ENCODE results near the gene ENOX1. TPM values are rescaled to one million over a fixed set of nuclear protein-coding genes. Genes with fewer than 3 reads are reported as not detected.

ENOX1 gene
- polyA plus RNA-seq, 2 of the 4 experiments (the other 2 are of a cell fraction) = 0.28 to 0.41 TPM

DNA sequence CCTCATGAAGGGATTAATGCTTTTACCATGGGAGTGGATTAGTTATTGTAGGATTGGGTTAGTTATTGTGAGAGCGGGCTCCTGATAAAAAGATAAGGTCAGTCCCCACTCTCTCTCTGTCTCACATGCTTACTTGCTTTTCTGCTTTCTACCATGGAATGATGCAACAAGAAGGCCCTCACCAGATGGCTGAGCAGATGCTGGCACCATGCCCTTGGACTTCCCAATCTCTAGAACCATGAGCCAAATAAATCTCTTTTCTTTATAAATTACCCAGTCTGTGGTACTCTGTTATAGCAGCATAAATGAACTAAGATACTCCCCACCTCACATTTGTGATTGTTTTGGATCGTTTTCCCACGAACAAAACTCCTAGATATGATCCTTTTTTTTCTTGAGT lies 409.6 kb downstream of the ENOX1 start:
- no peak overlapping the region for H3K4me3 ChIP-seq
- H3K9me3 ChIP-seq = no peaks in the 10 kb centered on the region
- no peak for DNase-seq (ENCODE audit: low read depth in 1 of 2, low spot score in 1 of 2)
- no peak overlapping the region for H3K27ac ChIP-seq
- CTCF ChIA-PET = no interaction called here
- FAIRE-seq = no peak
- 39% methylated on average over 3 of the region's 3 CpGs for WGBS (ENCODE audit: missing lambda C conversion rate)
- no peaks in the 10 kb centered on the region for H3K4me1 ChIP-seq
- POLR2A ChIA-PET = no interaction called here
- ATAC-seq = no peak
- TF ChIP-seq PHF8 (IDR thresholded peaks at IDR 0.05; ENCODE audit: borderline replicate concordance, low read depth) (no peak), ATOH8 (CRISPR knock-in tag; IDR thresholded peaks at IDR 0.05; ENCODE audit: low read depth) (no peak), RARB (CRISPR knock-in tag; IDR thresholded peaks at IDR 0.05) (no peak), FOXS1 (CRISPR knock-in tag; IDR thresholded peaks at IDR 0.05) (no peak), MYC (IDR thresholded peaks at IDR 0.05; ENCODE audit: borderline replicate concordance, low read length) (no peak), GATA3 (IDR thresholded peaks at IDR 0.05; ENCODE audit: borderline replicate concordance) (no peak), CHD4 (IDR thresholded peaks at IDR 0.05; ENCODE audit: borderline replicate concordance) (no peak)
- TF ChIP-seq, protein P1, sequence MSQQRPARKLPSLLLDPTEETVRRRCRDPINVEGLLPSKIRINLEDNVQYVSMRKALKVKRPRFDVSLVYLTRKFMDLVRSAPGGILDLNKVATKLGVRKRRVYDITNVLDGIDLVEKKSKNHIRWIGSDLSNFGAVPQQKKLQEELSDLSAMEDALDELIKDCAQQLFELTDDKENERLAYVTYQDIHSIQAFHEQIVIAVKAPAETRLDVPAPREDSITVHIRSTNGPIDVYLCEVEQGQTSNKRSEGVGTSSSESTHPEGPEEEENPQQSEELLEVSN (IDR thresholded peaks at IDR 0.05; ENCODE audit: borderline replicate concordance, low read depth) = no peak
- TF ChIP-seq, protein P2, sequence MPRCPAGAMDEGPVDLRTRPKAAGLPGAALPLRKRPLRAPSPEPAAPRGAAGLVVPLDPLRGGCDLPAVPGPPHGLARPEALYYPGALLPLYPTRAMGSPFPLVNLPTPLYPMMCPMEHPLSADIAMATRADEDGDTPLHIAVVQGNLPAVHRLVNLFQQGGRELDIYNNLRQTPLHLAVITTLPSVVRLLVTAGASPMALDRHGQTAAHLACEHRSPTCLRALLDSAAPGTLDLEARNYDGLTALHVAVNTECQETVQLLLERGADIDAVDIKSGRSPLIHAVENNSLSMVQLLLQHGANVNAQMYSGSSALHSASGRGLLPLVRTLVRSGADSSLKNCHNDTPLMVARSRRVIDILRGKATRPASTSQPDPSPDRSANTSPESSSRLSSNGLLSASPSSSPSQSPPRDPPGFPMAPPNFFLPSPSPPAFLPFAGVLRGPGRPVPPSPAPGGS (IDR thresholded peaks at IDR 0.05) = no peak
- no peak overlapping the region for H3K4me2 ChIP-seq

GRCh38 chr13:43376596-43376995 lies 410.2 kb downstream of the ENOX1 start:
- Histone ChIP-seq H3K4me3 (no peak overlapping the region), H3K4me2 (no peak overlapping the region), H3K9me3 (no peaks in the 10 kb centered on the region), H3K27ac (no peak overlapping the region), H3K4me1 (no peaks in the 10 kb centered on the region)
- ATAC-seq = no peak
- TF ChIP-seq KDM1A (IDR thresholded peaks at IDR 0.05; ENCODE audit: low read depth) (no peak), HOXA7 (CRISPR knock-in tag; IDR thresholded peaks at IDR 0.05) (no peak), CBX8 (IDR thresholded peaks at IDR 0.05) (no peak), POLR2AphosphoS2 (conservative IDR thresholded peaks at IDR 0.05; ENCODE audit: low read length) (no peak), ZFP36 (IDR thresholded peaks at IDR 0.05; ENCODE audit: borderline replicate concordance, partially characterized antibody) (no peak), EHMT2 (IDR thresholded peaks at IDR 0.05; ENCODE audit: low read depth) (no peak), RARB (CRISPR knock-in tag; IDR thresholded peaks at IDR 0.05) (no peak), MAFK (IDR thresholded peaks at IDR 0.05; ENCODE audit: partially characterized antibody) (no peak), RNF2 (IDR thresholded peaks at IDR 0.05; ENCODE audit: borderline replicate concordance, low read depth) (no peak), HEYL (CRISPR knock-in tag; IDR thresholded peaks at IDR 0.05) (no peak), FOXS1 (CRISPR knock-in tag; IDR thresholded peaks at IDR 0.05) (no peak), GATA3 (IDR thresholded peaks at IDR 0.05; ENCODE audit: borderline replicate concordance) (no peak), MYC (IDR thresholded peaks at IDR 0.05; ENCODE audit: borderline replicate concordance, low read length) (no peak)
- TF ChIP-seq, protein P1 (IDR thresholded peaks at IDR 0.05; ENCODE audit: borderline replicate concordance, low read depth) = no peak
- TF ChIP-seq, protein P3, sequence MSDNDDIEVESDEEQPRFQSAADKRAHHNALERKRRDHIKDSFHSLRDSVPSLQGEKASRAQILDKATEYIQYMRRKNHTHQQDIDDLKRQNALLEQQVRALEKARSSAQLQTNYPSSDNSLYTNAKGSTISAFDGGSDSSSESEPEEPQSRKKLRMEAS (IDR thresholded peaks at IDR 0.05) = no peak
- TF ChIP-seq, protein P4, sequence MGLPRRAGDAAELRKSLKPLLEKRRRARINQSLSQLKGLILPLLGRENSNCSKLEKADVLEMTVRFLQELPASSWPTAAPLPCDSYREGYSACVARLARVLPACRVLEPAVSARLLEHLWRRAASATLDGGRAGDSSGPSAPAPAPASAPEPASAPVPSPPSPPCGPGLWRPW (IDR thresholded peaks at IDR 0.05) = no peak
- TF ChIP-seq, protein P5, sequence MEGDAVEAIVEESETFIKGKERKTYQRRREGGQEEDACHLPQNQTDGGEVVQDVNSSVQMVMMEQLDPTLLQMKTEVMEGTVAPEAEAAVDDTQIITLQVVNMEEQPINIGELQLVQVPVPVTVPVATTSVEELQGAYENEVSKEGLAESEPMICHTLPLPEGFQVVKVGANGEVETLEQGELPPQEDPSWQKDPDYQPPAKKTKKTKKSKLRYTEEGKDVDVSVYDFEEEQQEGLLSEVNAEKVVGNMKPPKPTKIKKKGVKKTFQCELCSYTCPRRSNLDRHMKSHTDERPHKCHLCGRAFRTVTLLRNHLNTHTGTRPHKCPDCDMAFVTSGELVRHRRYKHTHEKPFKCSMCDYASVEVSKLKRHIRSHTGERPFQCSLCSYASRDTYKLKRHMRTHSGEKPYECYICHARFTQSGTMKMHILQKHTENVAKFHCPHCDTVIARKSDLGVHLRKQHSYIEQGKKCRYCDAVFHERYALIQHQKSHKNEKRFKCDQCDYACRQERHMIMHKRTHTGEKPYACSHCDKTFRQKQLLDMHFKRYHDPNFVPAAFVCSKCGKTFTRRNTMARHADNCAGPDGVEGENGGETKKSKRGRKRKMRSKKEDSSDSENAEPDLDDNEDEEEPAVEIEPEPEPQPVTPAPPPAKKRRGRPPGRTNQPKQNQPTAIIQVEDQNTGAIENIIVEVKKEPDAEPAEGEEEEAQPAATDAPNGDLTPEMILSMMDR (IDR thresholded peaks at IDR 0.05) = no peak
- TF ChIP-seq, protein P2 (IDR thresholded peaks at IDR 0.05) = no peak
- FAIRE-seq = no peak
- WGBS (ENCODE audit: missing lambda C conversion rate) = 22% methylated on average over 1 of the region's 1 CpG
- ChIA-PET POLR2A (no interaction called here), CTCF (interaction anchor here (0.8 kb wide), 1 partner anchor 73 kb away, joined by 3 read pairs; no protein-coding TSS in a partner anchor)
- DNase-seq (ENCODE audit: low read depth in 1 of 2, low spot score in 1 of 2) = no peak
